Heart left ventricle (tissue), 13 donors: ENCODE measurements around the gene LCE7A.
A peak's percentile ranks its signal among the peaks of the same experiment; 100 is the strongest.

Experiments used
- CTCF ChIP-seq, 12 donors: fragments of 200-600 bp; sonication (generic) in 4 of 12; IDR thresholded peaks; one replicate each; pipeline versions ENCODE4 v1.5.0 to v1.8.0; 2018 to 2022; ENCODE audit warnings: antibody characterized with exemption in 12 of 12, mild to moderate bottlenecking in 5 of 12
- POLR2A ChIP-seq, 2 donors: fragments of 450-650 bp; IDR thresholded peaks; one replicate each; pipeline ENCODE4 v1.6.1; 2017; ENCODE audit warnings: antibody characterized with exemption in 2 of 2, mild to moderate bottlenecking in 2 of 2, moderate library complexity in 2 of 2
- donor health status: ischemic (EF 13 %, LVEDD 7.1; RV severe dilation, severe dysfunction).
- donor health status: DM: no; HTN: yes; CAD: no.
- donor health status: DM: no; HTN: no; CAD: no.
- donor health status: ischemic (EF 25% LVEDD 6.9; RV normal size, moderate dysfunction).
- donor health status: ischemic (EF 25% LVEDD 5.7; RV mildly dilated, moderate dysfunction).
- donor health status: ischemic (EF 35%, LVEDD 5.7; RV mildly dilated, moderate dysfunction).
- donor health status: nonischemic (EF 11% LVEDD 7.7; RV severe dilation, severe dysfunction).
- donor health status: DM: yes; HTN: yes; CAD: no.
- donor health status: PGD.
- donor health status: ischemic (EF 29% LVEDD 5.4; RV normal size, mild dysfunction).
- donor health status: nonischemic (EF 23%, LVEDD 6.1; RV moderate dilation, normal function).

- TF ChIP-seq CTCF (IDR thresholded peaks at IDR 0.05) (peak; percentile 22 to 76 (median 66)), POLR2A (IDR thresholded peaks at IDR 0.05) (no peak)
Measured at GRCh38 chr1:152869808-152870419, 10.1 kb downstream of the LCE7A start.
